ENCODE results near the gene CEMIP2. TPM values are rescaled to one million over a fixed set of nuclear protein-coding genes. Genes with fewer than 3 reads are reported as not detected.

CEMIP2 gene
- total RNA-seq, 1 experiment from 2014 or later, result 14.8 TPM

GRCh38 chr9:71665247-71665646 lies 103.1 kb downstream of the CEMIP2 start:
- CTCF ChIA-PET, result no interaction called here
- TF ChIP-seq REST (IDR thresholded peaks at IDR 0.05; ENCODE audit: insufficient read depth in 1 of 2, low read depth in 2 of 2, low read length in 1 of 2), result no peak
- no peak for TF ChIP-seq TCF7L2 (IDR thresholded peaks at IDR 0.05; ENCODE audit: low read depth, low read length)
- no peak for TF ChIP-seq SIN3A (IDR thresholded peaks at IDR 0.05; ENCODE audit: borderline replicate concordance, insufficient read depth, low read depth, low read length)
- TF ChIP-seq, protein P1, sequence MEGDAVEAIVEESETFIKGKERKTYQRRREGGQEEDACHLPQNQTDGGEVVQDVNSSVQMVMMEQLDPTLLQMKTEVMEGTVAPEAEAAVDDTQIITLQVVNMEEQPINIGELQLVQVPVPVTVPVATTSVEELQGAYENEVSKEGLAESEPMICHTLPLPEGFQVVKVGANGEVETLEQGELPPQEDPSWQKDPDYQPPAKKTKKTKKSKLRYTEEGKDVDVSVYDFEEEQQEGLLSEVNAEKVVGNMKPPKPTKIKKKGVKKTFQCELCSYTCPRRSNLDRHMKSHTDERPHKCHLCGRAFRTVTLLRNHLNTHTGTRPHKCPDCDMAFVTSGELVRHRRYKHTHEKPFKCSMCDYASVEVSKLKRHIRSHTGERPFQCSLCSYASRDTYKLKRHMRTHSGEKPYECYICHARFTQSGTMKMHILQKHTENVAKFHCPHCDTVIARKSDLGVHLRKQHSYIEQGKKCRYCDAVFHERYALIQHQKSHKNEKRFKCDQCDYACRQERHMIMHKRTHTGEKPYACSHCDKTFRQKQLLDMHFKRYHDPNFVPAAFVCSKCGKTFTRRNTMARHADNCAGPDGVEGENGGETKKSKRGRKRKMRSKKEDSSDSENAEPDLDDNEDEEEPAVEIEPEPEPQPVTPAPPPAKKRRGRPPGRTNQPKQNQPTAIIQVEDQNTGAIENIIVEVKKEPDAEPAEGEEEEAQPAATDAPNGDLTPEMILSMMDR (IDR thresholded peaks at IDR 0.05), result no peak
- no peak for TF ChIP-seq POLR2AphosphoS5 (IDR thresholded peaks at IDR 0.05; ENCODE audit: low read depth, low read length)
- ATAC-seq, result no peak
- Histone ChIP-seq H3K4me1 (ENCODE audit: control insufficient read depth, insufficient read depth, low read length) (no peaks in the 10 kb centered on the region), H3K27ac (ENCODE audit: low read length) (no peak overlapping the region), H3K27me3 (ENCODE audit: control insufficient read depth, insufficient read depth, low read length) (no peaks in the 10 kb centered on the region), H3K9me3 (ENCODE audit: control insufficient read depth, insufficient read depth, low read depth, low read length) (no peaks in the 10 kb centered on the region), H3K36me3 (ENCODE audit: control insufficient read depth, insufficient read depth, low read length) (no peaks in the 10 kb centered on the region), H3K4me3 (ENCODE audit: low read depth in 2 of 2, low read length in 2 of 2) (no peak overlapping the region)
- intact Hi-C loops (cut with micrococcal nuclease; ENCODE audit: unreplicated experiment) (no loop called here), in situ Hi-C loops (cut with HindIII; ENCODE audit: low pct_unique_long_range_greater_than_20kb, low sequenced_read_pairs) (no loop called here)
- POLR2A ChIA-PET, result no interaction called here
- no TSS peak for BruUV-seq (replicated peaks)
- DNase-seq (ENCODE audit: low read depth, low spot score), result no peak

DNA sequence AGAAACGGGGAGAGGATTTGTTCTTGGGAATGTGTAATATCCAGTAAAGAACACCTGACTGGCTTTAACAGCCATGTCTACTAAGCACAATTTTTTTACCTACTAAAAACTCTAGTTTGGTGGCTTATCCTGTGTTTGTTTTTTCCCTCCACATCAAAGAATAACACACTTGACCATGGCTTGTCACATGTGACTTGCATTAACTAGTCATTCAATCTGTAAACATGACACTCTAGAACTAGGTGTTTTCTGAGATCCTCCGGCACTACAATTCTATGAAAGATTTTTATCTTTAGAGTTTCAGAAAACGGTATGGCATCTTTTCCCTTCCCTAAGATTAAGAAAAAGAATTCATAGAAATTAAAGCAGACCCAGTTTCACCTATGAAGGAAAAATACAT lies 103.7 kb downstream of the CEMIP2 start:
- no peak for DNase-seq (ENCODE audit: low read depth, low spot score)
- no peak for ATAC-seq
- TF ChIP-seq REST (IDR thresholded peaks at IDR 0.05; ENCODE audit: insufficient read depth in 1 of 2, low read depth in 2 of 2, low read length in 1 of 2), result no peak
- TF ChIP-seq, protein P1 (IDR thresholded peaks at IDR 0.05), result no peak
- TF ChIP-seq POLR2AphosphoS5 (IDR thresholded peaks at IDR 0.05; ENCODE audit: low read depth, low read length), result no peak
- TF ChIP-seq TCF7L2 (IDR thresholded peaks at IDR 0.05; ENCODE audit: low read depth, low read length), result no peak
- in situ Hi-C loops (cut with HindIII; ENCODE audit: low pct_unique_long_range_greater_than_20kb, low sequenced_read_pairs), result no loop called here
- ChIA-PET CTCF (no interaction called here), POLR2A (no interaction called here)
- Histone ChIP-seq H3K27me3 (ENCODE audit: control insufficient read depth, insufficient read depth, low read length) (no peaks in the 10 kb centered on the region), H3K36me3 (ENCODE audit: control insufficient read depth, insufficient read depth, low read length) (no peaks in the 10 kb centered on the region), H3K9me3 (ENCODE audit: control insufficient read depth, insufficient read depth, low read depth, low read length) (no peaks in the 10 kb centered on the region), H3K4me1 (ENCODE audit: control insufficient read depth, insufficient read depth, low read length) (no peaks in the 10 kb centered on the region), H3K4me3 (ENCODE audit: low read depth in 2 of 2, low read length in 2 of 2) (no peak overlapping the region), H3K27ac (ENCODE audit: low read length) (no peak overlapping the region)
- no TSS peak for BruUV-seq (replicated peaks)
- intact Hi-C loops (cut with micrococcal nuclease; ENCODE audit: unreplicated experiment), result no loop called here

All from Panc1 (cell line).